Stimulated activated naive CD4-positive, alpha-beta T cell (primary cell): Measurements from ENCODE around the gene SPSB4.

Source experiments
- DNase-seq, 6 experiments: peaks; one replicate each; lab custom pipeline; 2025; lab: John Stamatoyannopoulos, UW

SPSB4 gene

DNA sequence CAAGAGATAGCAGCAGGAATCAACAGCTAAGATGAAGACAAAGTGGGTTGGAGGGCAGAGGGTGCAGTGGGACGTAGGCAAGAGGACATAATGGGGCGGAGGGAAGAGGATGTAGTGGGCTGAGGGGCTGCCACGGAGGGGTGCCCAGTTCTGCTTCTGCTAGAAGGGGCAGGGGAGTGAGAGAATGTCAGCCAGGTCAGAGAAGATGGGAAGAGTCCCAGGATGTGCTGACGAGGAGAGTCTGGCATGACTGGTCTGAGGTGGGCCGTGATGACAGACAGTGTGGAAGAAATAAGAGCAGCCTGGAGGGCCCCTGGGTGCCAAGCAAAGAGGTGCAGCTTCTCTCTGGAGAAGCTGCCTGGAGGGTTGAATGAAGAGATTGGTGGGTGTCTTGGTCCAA is 4.0 kb downstream of the SPSB4 start:
- DNase-seq: no peak

GRCh38 chr3:141055536-141056445 is 4.6 kb downstream of the SPSB4 start:
- DNase-seq: no peak

DNA sequence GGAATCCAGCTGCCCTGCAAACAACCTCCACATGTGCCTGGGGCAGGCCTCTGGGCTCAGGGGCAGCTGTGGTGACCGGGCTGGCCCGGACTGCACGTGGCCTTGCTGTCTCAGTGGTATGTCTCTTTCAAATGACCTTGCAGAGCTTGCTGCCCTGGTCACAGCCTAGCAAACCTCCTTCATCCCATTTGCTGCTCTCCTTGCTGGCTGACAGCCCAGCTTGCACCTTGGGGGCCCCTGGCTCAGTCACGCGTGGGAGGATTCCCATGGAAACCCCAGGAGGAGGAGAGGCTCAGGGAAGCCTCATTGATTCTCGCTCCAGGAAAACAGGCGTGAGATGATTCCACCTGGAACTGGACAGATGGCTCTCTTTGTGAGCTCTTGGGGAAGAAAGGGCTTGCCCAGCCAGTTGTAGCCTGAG is 5.6 kb downstream of the SPSB4 start:
- no peak for DNase-seq

GRCh38 chr3:141057436-141057835 is 6.3 kb downstream of the SPSB4 start:
- DNase-seq: no peak

GRCh38 chr3:141057946-141058800 is 7.0 kb downstream of the SPSB4 start:
- DNase-seq: no peak

DNA sequence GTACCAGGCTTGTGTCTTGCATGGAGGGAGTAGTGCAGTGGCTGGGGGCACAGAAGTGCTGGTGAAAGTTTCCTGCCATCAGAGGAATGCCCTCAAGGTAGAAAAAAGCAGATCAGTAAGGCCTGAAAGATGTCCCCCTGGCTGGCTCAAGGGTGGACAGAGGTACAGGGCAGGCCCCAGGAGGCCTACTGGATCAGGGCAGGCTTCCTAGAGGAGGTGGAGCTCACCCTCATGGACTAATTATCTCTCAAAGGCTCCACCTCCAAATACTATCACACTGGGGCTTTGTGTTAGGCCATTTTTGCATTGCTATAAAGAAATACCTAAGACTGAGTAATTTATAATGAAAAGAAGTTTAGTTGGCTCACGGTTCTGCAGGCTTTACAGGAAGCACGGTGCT is 7.8 kb downstream of the SPSB4 start:
- no peak for DNase-seq

DNA sequence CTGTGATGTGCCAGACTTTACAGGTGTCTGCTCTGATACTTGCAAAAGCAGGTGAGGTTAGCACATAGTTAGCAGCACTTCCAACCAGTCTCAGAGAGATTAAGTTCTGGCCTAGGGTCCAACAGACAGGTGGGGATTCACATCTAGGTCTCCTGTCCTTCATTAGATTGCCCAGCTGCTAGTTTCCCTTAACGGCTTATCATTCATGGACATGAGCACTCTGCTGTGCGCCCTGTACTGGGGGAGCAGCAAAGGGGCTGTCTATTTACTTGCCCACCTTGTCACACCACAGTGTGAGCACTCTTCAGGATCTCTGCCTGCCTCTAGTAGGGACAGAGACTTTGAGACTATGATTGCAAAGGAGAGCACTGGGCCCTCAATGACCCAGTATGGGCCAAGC is 8.7 kb downstream of the SPSB4 start:
- no peak for DNase-seq

- DNase-seq: no peak
Measured at GRCh38 chr3:141060327-141060726, 9.2 kb downstream of the SPSB4 start.

DNA sequence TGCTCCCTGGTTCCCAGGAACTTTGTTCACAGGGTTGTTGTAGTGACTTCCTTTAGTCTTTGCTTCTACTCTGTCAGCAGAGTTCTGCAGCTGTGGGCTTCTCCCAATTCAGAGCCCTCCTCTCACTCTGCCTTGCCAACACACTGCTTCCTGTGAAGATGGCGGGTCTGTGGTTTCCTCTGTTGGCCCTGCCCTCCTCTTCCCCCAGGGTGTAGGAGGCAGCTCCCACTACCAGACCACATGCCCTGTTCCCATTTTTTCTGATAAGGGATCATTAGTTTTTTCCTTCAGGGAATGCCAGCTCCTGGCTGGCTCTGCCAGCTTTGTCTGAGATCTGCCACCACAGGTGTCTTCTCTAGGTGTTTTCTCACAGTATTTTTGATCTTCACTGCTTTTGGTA is 12.7 kb downstream of the SPSB4 start:
- no peak for DNase-seq

GRCh38 chr3:141064255-141064926 is 13.2 kb downstream of the SPSB4 start:
- no peak for DNase-seq

- DNase-seq: no peak
Measured at GRCh38 chr3:141065258-141065657, 14.1 kb downstream of the SPSB4 start.

- no peak for DNase-seq
Measured at GRCh38 chr3:141065841-141066805, 15.0 kb downstream of the SPSB4 start.

DNA sequence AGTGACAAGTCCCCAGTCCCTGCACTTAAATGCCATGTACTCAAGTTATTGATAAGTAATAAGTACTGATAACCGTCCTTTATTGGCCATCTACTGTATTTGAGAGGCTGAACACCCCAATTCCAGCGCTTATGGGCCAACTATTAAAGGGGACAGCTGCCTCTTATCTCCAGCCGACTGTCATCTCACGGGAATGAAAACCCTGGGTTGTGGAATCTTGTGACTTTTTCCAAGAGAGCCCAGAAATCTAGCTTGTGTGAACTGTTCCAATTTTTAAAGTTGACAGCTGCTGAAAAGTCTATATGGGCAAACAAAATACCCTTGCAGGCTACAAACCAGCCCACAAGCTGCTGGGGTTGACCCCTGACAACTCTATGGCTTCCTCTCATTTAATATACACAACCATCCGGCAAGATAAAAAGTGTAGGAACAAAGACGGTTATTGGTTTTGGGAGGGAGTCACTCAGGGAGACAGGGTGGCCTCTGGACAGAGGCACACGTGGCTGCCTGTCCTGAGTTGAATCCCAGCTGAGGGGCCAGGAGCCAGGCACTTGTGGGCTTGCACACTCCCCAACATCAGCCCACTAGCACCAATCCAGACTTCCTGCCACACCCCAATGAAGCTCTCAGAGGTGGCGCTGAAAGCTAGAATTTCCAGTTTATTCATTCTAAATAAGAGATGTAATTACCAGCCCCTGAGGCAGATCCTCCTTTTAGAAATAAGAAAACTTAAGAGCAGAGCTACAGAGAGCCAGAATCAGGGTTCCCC is 16.2 kb downstream of the SPSB4 start:
- DNase-seq: no peak

GRCh38 chr3:141070229-141070628 is 19.1 kb downstream of the SPSB4 start:
- no peak for DNase-seq

- DNase-seq: no peak
Measured at GRCh38 chr3:141070727-141071357, 19.7 kb downstream of the SPSB4 start.

- no peak for DNase-seq
Measured at GRCh38 chr3:141071681-141072260, 20.6 kb downstream of the SPSB4 start.

DNA sequence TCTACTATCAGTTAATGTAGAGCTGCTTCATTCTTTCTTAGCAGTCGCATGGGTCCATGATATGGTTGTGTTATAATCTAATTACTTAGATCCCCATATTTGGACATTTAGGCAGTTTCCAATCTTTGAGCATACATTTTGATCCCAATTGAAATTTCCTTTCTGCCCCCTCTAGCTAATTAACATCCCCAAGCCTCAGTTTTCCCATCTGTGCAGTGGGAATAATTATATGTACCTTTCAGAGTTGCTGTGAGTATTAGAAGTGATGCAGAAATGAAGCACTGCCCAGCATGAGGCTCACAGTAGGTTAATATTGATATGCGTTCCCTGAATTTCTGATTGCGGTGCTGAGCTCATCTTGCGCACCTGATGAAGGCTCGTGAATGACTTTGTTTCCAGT is 21.8 kb downstream of the SPSB4 start:
- no peak for DNase-seq

- no peak for DNase-seq
Measured at GRCh38 chr3:141073580-141073979, 22.4 kb downstream of the SPSB4 start.

DNA sequence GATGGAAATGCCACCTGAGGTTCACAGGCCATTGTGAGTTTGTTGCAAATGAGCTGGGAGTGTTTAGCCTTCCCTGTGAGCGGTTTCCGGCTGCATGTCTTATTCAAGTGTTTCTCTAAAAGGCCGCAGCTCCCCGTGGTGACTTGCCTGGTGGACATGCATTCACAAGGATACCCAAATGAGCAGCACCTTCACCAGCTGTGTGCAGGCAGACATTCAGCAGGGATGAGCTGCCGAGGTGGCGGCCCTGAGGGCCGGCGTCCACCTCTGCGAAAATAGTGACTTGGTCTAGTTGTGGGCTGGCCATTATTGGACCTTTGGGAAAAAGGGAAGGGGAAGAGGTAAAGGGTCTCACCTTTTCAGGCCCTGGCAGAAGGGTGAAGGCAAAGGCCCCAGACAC is 23.4 kb downstream of the SPSB4 start:
- no peak for DNase-seq
